SU-DHL-6 (cell line): Measurements from ENCODE around the gene COL24A1.

ENCODE experiments used
- H2AFZ ChIP-seq: fragments of 200-600 bp; sonication (generic); 2 replicates; pipeline ENCODE4 v1.6.1; 2014; ENCODE audit warnings: low read depth, mild to moderate bottlenecking, moderate library complexity, mixed read lengths, antibody characterized with exemption, low read length; ENCODE audit not compliant: severe bottlenecking
- H3F3A ChIP-seq: fragments of 200-600 bp; shearing (Covaris generic); 2 replicates; pipeline ENCODE4 v1.6.0; 2016; ENCODE audit warnings: antibody characterized with exemption, mild to moderate bottlenecking; ENCODE audit not compliant: insufficient read depth
- H3K27ac ChIP-seq: fragments of 200-600 bp; sonication (generic); 2 replicates; pipeline ENCODE4 v1.5.1; 2016; ENCODE audit warnings: low read depth, mild to moderate bottlenecking, low read length, moderate library complexity, mixed read lengths
- H3K27me3 ChIP-seq: fragments of 200-600 bp; sonication (generic), shearing (Covaris generic); 2 replicates; pipeline ENCODE4 v1.6.0; 2014; ENCODE audit warnings: mild to moderate bottlenecking, low read length
- H3K36me3 ChIP-seq: fragments of 200-600 bp; sonication (generic); 2 replicates; pipeline ENCODE4 v1.6.1; 2014; ENCODE audit warnings: mild to moderate bottlenecking, low read length, mixed read lengths
- H3K4me2 ChIP-seq: fragments of 300-600, 200-600 bp; shearing (Covaris generic), sonication (generic); 2 replicates; pipeline ENCODE4 v1.6.0; 2014; ENCODE audit warnings: low read length, low read depth, mild to moderate bottlenecking; ENCODE audit not compliant: poor library complexity, severe bottlenecking
- H3K4me3 ChIP-seq: fragments of 200-600 bp; sonication (generic); 2 replicates; pipeline ENCODE4 v1.5.1; 2014; ENCODE audit warnings: antibody characterized with exemption, low read length, mild to moderate bottlenecking, mixed read lengths; ENCODE audit not compliant: insufficient read depth, poor library complexity, severe bottlenecking
- H3K79me2 ChIP-seq: fragments of 200-600 bp; sonication (generic); 2 replicates; pipeline ENCODE4 v1.6.1; 2014; ENCODE audit warnings: mild to moderate bottlenecking, low read length, moderate library complexity; ENCODE audit not compliant: insufficient read depth
- H3K9ac ChIP-seq: fragments of 200-600 bp; sonication (generic); 2 replicates; pipeline ENCODE4 v1.7.0; 2014; ENCODE audit warnings: mild to moderate bottlenecking, low read length
- H3K9me2 ChIP-seq: fragments of 200-600 bp; sonication (generic); replicated peaks from 2 replicates; pipeline ENCODE4 v1.6.1; 2014; ENCODE audit warnings: low read length; ENCODE audit not compliant: insufficient read depth
- H3K9me3 ChIP-seq: fragments of 200-600 bp; sonication (generic); 2 replicates; pipeline ENCODE4 v1.6.1; 2014; ENCODE audit warnings: low read length, mixed read lengths; ENCODE audit not compliant: insufficient read depth
- H4K20me1 ChIP-seq: fragments of 200-600 bp; sonication (generic); 2 replicates; pipeline ENCODE4 v1.6.1; 2014; ENCODE audit warnings: low read depth, mild to moderate bottlenecking, antibody characterized with exemption, low read length, moderate library complexity, mixed read lengths
- EZH2phosphoT487 ChIP-seq: fragments of 200-600 bp; sonication (generic), shearing (Covaris generic); conservative IDR thresholded peaks from 2 replicates; pipeline ENCODE4 v1.6.1; 2018; ENCODE audit warnings: mild to moderate bottlenecking, antibody characterized with exemption, low read length, moderate library complexity, mixed read lengths
- TF ChIP-seq, protein P1 (sequence below): fragments of 200-600 bp; sonication (generic); IDR thresholded peaks from one replicate; pipeline ENCODE4 v1.5.1; 2017; ENCODE audit warnings: antibody characterized with exemption, mild to moderate bottlenecking, low read length, moderate library complexity; ENCODE audit not compliant: insufficient read depth, poor library complexity, severe bottlenecking

The COL24A1 gene

DNA sequence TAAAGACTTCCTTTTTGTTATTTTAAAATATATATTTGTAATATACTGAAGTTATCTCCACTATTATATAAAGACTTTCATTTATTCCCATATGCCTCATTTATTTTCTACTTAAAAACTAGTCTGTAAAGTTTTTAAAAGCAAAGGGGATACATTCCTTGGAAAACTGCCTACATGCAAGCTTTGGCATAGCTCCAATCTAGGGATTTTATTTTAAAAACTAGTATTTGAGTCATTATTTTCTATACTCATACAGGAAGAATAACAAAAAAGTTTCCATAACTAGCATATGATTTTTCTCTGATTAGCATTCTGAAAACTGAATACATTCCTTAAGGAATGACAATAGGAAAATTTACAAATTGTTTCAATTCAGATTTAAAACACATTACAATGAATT, 88.9 kb downstream of the COL24A1 start:
- Histone ChIP-seq H3K79me2 (no peaks in the 10 kb centered on the region), H3K27me3 (no peaks in the 10 kb centered on the region), H3K9me2 (no peaks in the 10 kb centered on the region), H3K36me3 (no peaks in the 10 kb centered on the region), H3K4me3 (no peak overlapping the region), H3K9ac (no peak overlapping the region), H3K9me3 (no peaks in the 10 kb centered on the region), H4K20me1 (no peaks in the 10 kb centered on the region), H3K27ac (no peak overlapping the region), H3F3A (no peaks in the 10 kb centered on the region), H2AFZ (no peak overlapping the region), H3K4me2 (no peak overlapping the region)
- no peak for TF ChIP-seq EZH2phosphoT487
- TF ChIP-seq, protein P1, sequence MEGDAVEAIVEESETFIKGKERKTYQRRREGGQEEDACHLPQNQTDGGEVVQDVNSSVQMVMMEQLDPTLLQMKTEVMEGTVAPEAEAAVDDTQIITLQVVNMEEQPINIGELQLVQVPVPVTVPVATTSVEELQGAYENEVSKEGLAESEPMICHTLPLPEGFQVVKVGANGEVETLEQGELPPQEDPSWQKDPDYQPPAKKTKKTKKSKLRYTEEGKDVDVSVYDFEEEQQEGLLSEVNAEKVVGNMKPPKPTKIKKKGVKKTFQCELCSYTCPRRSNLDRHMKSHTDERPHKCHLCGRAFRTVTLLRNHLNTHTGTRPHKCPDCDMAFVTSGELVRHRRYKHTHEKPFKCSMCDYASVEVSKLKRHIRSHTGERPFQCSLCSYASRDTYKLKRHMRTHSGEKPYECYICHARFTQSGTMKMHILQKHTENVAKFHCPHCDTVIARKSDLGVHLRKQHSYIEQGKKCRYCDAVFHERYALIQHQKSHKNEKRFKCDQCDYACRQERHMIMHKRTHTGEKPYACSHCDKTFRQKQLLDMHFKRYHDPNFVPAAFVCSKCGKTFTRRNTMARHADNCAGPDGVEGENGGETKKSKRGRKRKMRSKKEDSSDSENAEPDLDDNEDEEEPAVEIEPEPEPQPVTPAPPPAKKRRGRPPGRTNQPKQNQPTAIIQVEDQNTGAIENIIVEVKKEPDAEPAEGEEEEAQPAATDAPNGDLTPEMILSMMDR = no peak

DNA sequence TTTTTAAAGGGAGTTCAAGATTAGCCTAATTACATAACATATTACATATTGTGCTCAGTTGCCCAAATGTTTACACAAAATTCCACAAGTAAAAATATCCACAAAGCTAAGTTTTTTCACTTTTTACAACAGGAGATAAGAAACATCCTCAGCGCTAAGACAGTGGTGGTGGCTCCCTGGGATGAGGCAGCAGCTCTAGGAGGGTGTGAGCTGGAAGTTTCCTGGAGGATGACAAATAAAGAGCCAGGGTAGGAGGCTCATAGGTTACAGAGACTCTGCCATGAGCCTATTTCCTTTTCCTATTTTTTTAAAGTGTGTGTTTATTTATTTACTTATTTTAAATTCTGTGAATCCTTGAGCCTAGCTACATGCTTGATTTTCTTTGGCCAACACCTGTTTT, 91.7 kb downstream of the COL24A1 start:
- Histone ChIP-seq H3K27me3 (no peaks in the 10 kb centered on the region), H3K9me3 (no peaks in the 10 kb centered on the region), H3K4me2 (no peak overlapping the region), H3K9me2 (no peaks in the 10 kb centered on the region), H3K27ac (no peak overlapping the region), H2AFZ (no peak overlapping the region), H4K20me1 (no peaks in the 10 kb centered on the region), H3K79me2 (no peaks in the 10 kb centered on the region), H3K9ac (no peak overlapping the region), H3F3A (no peaks in the 10 kb centered on the region), H3K4me3 (no peak overlapping the region), H3K36me3 (no peaks in the 10 kb centered on the region)
- TF ChIP-seq EZH2phosphoT487 = no peak
- TF ChIP-seq, protein P1 = no peak

DNA sequence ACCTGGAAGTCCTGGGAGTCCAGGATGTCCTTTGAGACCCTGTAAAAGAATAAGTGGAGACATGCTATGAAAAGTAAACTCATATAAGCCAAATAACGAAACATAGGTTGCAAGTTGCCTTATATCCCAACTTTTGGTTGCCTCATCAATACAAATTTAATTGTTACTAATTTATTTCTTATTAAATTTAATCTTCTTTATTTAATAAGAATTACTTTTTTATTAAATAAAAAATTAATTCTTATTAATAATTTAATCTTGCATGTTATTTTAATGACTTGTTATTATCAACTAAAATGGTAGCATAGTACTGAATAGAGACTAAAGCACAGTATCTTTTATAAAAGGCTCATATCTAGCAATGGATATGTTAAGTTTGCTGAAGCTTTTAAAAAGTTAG, 92.9 kb downstream of the COL24A1 start:
- Histone ChIP-seq H3K27me3 (no peaks in the 10 kb centered on the region), H3K79me2 (no peaks in the 10 kb centered on the region), H3K27ac (no peak overlapping the region), H3K4me3 (no peak overlapping the region), H3K9ac (no peak overlapping the region), H3F3A (no peaks in the 10 kb centered on the region), H3K9me3 (no peaks in the 10 kb centered on the region), H4K20me1 (no peaks in the 10 kb centered on the region), H3K4me2 (no peak overlapping the region), H3K9me2 (no peaks in the 10 kb centered on the region), H3K36me3 (no peaks in the 10 kb centered on the region), H2AFZ (no peak overlapping the region)
- no peak for TF ChIP-seq EZH2phosphoT487
- TF ChIP-seq, protein P1 = no peak
